Erythroblast (primary cell): ENCODE data around the gene NANP.

Experiments
- GATA1 ChIP-seq: IDR thresholded peaks from 2 replicates; pipeline ENCODE4 v1.6.1; 2011; ENCODE audit warnings: low read depth, mild to moderate bottlenecking, control low read depth, low read length, moderate library complexity
- POLR2A ChIP-seq: IDR thresholded peaks from 2 replicates; pipeline ENCODE4 v1.6.1; 2011; ENCODE audit warnings: mild to moderate bottlenecking, low read length

- TF ChIP-seq POLR2A: no peak
- TF ChIP-seq GATA1: no peak
Observed at GRCh38 chr20:25669826-25670422, 46.1 kb upstream of the NANP start.
